ENCODE measurements around the gene ZIC1.

ZIC1 gene

DNA sequence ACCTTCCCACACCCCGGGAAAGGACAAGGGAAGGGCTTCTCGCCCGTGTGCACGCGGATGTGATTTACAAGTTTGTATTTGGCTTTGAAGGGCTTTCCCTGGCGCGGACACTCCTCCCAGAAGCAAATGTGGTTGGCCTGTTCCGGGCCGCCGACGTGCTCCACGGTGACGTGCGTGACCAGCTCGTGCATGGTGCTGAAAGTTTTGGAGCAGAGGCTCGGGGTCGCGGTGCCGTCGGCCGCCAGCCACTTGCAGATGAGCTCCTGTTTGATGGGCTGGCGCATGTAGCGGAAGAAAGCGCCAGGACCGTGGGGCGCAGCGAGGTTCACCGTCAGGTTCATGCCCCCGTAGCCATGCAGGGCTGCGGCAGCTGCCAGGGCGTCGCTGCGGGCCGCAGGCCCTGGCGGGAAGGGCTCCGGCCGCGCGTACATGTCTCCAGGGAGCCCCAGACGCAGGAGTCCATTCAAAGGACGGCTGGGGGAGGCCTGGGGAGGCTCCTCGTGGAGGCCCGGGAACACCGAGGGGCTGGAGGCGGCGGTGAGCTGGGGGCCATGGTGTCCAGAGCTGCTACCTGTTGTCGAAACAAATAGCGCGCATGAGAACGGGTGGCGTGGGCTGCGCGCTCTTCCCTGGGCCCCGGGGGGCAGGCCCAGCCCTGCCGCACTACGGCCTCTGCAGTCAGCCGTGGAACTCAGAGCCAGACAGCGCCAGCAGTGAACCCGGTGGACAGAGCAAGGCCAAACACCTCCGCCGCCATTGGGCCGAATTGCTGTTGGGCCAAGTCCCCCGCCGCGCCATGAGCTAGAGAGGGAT, 13.1 kb upstream of the ZIC1 start:
- DNase-seq (ENCODE audit: low spot score), result no peak

DNA sequence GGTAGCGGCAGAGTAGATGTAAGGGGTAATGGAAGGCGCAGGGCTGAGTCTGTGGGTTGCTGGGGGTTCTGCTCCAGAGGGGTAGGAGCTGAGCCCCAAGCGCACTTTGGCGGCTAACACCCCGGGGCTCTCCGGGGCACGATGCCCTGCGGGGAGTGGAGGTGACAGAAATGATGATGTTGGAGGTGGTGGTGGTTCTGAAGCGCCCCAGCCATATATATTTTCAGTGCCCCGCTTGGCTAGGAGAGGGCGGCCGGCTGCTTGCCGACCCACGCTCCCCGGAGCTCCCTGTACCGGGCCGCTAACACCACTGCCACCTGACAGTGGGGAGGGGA, 12.5 kb upstream of the ZIC1 start:
- DNase-seq (ENCODE audit: low spot score), result no peak

DNA sequence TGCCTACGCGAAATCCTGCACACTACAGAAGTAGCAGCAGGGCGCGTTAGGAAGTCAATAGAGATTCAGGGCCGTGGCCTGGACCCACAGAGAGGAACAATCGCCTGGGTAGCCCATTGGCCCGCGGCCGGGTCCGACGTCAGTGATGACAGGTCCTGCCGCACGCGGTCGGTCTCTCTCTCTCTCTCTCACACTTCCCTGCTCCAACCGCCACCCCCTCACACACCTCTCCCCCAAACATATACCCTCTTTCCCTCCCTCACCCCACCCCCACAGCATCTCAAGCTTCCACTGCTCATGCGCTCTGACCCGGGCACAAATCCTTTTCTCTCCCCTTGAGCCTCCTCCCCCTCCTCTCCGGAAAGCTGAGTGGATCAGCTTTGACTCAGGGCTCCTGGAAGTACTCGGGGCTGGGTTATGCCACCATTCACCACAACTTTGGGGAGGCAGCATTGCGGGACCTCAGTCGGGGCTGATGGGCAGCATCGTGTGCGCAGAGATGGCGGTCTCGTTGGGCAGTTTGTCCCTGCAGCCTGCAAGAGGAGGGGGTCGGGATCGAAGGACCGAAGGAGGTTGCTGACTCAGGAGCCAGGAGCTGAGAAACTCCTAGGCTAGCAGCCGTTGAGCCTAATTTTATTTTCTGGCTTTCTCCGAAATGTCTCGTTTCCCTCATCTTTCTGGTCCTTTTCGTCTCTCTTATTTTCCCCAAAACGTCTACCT, 11.8 kb upstream of the ZIC1 start:
- DNase-seq (ENCODE audit: low spot score), result no peak

DNA sequence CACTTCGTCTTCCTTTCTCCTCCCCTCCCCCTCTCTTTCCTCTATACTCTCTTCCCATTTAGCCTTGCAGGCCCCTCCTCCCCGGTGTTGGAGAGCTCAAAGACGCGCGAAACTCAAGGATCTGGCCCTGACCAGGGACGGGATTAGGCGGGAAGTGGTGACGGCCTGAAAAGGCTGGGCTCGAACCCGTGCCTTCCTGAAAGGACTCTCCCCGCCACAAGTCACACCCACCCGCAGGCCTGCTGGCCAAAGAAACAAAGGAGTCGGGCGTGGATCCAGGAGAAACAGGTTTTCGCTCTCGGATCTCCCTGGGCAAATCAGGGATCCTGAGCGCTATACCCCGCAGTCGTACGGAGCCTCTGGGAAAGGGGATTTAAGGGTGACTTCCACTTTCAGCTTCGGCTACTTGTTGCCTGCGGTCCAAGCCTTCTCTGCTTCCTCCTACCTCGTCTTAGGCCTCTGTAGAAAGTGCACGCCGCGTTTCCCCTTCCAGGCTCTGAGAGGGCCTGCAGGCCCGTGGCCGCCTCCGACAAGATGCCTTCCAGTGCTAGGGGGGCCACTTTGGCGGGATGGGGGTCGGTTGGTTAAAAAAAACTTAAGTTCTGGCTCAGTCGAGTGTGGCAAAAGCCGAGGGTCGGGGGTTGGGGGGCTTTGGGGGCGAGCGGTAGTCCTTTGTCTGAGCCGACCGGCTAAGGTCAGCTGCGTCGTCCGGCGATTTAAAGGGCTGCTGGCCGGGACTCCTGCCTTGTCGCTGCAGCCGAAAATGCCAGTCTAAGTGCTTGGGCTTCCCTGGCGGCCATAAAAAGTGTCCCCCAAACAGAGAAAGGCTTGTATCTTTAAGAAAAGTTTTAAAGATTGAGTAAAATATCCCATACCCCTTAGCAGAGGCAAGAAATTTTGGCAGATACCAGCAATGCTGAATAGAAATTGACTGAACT, 11.0 kb upstream of the ZIC1 start:
- DNase-seq (ENCODE audit: low spot score), result no peak

DNA sequence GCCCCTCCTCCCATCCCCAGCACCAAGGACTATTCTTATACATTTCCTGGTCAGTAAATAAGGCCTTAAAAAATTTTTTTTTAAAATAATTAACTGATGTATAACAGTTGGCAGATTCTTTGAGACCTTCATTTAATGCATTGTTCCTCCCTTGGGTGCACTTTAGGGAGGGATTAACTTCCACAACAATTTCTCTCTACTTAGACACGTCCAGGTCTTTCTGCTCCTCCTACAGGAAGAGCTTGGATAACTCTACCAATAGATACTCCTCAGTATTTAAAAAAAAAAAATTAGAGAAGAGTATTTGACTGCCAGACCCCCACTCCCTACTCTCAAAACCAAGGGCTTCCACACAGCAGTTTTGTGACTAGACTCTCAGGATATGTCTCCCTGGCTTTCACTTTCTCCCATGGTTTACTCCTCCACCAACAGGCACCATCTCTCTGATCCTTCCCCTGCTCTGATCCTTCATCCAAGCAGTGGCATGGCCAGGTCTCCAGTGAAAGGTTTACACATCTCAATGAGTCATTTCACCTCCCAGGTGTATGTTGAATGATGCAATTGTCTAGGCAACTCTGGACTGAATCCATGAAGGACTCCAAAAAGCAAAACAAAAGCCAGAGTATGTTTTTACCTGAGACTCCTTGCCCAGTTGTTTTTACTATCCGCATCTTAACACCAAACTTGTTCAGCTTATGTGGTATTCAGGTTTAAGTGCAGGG, 10.2 kb upstream of the ZIC1 start:
- DNase-seq (ENCODE audit: low spot score), result no peak

DNA sequence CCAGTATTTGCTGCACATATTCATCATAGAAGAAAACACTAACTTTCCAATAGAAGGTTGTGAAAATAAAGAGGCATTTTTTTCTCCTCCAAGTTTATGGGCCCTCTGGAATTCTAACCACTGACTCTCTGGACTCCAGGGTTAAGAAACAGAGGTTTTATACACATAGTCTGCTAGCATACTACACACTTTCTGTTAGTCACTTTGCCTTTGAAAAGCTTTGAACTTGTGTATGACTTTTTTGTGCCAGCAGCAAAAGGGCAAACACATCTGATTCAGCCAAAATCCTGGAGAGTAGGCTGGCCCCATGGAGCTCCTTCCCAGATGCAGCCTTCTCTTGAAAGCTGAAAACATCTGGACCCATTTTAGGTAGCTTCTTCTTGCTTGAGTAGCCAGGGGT, 9.1 kb upstream of the ZIC1 start:
- no peak for DNase-seq (ENCODE audit: low spot score)

DNA sequence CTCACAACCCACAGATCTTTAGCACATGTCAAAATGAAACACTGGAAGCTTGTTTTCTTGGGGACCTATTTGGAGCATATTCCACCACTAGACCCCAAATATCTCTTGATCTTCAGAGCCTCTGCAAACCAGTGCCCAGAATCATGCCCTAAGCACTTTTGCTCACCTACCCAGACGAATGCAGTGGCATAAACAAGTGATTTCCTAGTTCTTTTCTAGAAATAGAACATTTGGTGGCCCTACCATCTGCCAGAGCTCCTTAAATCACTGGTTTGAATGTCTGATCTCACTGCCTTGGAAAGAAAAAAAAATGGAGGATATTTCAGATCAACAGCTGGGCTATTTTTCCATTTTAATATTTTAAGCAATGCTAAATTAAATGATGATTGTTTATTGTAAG, 8.2 kb upstream of the ZIC1 start:
- no peak for DNase-seq (ENCODE audit: low spot score)

DNA sequence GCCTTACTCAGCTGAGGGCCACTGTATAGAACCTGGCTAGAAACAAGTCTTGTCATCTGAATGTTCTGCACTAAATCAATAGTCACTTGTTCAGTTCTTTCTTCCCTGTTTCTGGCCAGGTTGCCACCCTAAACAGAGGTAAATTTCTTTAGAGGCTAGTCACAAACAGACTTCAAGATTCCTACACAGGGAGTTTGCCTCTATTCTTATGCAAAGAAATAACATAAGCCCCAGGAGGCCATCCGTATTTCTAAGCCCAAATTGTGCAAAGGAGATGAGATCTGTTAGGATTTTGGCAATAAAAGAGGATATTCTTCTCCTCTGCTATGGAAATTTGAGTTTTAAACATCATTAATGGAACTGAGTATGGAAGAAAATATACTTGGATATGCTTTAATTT, 7.7 kb upstream of the ZIC1 start:
- no peak for DNase-seq (ENCODE audit: low spot score)

DNA sequence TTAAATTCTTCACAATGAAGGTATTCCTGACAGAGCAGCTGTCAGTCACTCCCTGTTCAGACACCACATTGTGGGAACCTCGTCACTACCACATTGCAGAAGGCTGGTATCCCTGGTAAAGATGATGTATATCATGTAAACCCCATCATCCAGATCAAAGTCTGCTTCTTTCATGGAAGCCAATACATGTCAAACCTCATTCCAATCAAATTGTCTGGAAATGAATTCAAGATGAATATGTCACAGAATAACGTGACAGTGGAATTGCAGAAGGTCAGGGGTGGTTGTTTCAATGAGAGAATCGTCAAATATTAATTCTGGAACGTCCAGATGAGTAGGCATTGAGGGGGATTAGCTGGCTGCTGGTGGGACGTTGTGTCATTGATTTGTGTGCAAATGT, 7.0 kb upstream of the ZIC1 start:
- no peak for DNase-seq (ENCODE audit: low spot score)

DNA sequence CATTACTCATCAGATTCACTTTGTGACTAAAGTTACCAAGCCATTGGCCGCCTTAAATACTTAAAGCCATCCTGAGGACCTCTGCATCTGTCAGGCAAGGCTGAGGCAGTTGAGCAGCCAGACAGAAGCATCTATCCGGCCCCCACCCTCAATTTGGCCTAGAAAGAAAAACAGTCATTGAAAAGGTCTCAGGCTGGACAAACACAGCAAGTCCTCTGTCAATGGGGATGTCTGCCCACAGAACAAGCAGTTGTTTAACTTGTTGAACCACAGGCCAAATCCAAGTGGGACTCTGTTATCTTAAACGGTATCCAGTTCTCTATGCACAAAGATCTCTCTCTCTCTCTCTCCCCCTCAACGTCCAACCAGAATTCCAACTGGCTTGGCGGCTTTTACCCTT, 5.7 kb upstream of the ZIC1 start:
- DNase-seq (ENCODE audit: low spot score), result no peak

DNA sequence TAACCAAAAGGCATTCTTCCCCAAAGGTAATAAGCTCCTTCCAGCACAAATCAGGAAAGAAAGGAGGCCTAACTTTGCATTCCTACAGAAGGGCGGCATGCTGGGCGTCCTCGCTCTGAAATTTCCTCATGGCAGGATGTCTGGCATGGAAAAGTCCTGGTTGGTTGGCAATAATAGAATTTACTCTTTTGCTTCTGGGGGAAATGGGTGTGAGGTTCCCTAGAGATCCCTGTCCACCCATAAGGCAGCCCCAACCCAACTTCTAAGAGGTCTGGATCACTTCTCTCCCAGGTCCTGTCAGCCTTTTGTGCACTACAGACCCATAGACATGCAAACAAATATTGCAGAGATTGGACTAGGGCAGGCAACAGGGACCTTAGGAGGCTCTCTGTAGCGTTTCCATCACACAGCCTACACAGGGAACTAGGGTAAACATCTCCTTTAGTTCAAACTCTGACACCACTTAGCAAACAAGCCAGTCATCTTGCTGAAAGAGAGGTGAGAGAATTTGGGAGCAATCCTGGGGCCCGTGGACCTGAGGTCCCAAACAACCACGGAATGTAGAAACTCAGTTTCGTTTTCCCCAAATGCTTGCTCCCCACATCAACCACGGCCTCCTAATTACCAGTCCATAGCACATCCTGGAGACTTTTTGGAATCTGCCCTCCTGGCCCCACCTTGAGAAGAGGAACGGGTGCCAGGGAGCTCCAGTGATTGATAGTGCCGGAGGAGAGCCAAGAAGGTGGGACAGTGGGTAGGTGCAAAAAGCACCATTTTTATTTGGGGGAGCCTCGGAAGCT, 5.0 kb upstream of the ZIC1 start:
- DNase-seq (ENCODE audit: low spot score), result no peak

DNA sequence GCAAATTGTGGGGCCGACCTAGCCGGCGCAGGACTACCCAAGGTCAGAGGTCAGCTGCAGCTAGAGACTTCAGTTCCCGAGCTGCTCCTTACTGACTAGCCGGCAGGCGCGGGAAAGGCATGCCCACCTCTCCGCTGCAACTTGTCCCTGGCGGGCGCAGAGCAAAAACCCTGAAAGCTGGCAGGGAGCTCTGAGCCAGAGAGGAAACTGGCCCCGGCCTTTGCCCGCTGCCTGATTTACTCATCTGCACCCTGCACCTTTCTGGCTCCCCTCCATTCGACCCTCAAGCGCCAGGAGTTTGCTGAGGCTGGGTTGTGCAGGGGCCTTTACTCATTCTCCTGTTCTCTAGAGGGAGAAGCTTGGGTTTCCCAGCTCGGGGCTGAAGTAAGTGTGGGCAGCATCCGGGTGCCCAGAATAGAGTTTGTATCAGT, 4.3 kb upstream of the ZIC1 start:
- no peak for DNase-seq (ENCODE audit: low spot score)

DNA sequence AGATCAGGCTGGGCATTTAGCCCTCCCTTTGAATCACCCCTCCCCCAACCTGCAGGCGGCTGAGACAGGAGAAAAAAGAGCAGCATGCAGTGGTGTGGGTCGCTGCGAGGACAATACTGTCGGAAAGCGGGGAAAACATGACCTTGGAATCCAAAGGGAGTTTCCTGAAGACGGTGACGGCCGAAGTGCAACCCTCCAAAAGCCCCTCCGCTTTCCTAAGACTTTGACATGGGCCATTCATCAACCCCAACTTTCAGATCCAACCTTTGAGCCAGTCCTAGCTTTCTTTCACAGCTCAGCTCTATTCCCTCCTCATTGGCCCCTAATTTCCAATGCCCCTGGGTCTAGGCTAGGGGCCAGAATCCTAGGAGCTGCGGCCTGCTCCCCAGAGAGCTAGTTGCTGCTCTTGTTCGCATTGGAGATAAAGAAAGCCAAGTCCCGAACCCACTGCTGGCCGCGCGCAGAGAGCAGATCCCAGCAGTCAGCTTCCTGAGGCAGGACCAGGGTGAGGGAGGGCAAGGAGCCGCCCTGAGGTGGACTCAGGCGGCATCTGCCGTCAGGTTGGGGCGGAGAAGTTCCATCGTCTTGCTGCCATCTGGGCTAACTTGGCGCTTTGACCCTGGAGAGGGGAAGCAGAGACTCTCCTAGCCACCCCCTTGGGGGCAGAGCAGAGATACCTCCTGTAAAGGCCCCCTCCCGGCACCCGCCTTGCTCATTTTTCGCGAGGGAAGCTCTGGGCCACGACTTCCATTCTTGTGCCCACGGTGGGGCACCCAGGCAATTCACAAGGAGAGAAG, 3.7 kb upstream of the ZIC1 start:
- no peak for DNase-seq (ENCODE audit: low spot score)

DNA sequence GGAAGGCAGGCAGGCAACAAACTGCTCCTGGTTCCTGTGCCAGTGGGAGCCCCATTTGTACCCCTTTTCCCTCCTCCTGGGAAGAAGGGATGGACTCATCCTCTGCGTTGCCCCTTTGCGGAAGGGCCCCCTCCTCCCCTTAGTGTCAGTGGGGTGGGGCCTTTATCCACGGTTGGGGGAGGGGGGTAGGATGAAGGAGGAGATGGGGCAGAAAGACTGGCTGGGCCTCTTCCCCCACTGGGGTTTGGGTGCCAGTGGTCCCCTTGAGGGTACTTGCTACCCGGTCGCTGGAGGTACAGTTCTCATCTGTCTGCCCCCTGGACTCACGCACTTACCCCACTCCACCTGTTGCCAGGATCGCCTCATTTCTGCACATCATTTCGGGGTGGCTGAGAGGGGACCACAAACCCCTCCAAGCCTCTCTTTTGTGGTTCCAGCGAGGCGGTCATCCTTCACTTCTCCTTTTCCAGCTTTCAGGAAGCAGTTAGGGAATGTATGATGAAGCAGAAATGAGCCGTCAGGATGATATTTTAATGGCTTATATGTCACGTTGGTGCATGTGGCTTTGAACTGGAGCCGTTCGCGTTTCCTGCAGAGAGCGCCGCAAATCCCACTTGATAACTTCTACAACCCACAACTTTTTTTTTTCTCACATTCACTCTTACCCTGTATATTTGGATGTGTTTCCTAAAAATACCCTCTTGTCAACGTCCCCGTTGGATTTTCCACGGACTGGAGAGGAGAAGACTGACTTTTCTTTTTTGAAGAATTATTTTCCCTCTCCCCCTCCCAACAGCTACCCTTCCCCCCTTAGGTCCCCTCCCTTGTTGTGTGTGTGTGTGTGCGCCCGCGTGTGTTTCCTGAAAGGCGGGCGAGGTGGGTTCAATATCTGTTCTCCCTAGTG, 2.9 kb upstream of the ZIC1 start, which contains the start of gene ZIC4:
TSS of gene ZIC4 (minus strand) at position 516 of the 904 bp plus-strand sequence. CDS start 3,746 bp downstream, outside the sequence.
- no peak for DNase-seq (ENCODE audit: low spot score)

DNA sequence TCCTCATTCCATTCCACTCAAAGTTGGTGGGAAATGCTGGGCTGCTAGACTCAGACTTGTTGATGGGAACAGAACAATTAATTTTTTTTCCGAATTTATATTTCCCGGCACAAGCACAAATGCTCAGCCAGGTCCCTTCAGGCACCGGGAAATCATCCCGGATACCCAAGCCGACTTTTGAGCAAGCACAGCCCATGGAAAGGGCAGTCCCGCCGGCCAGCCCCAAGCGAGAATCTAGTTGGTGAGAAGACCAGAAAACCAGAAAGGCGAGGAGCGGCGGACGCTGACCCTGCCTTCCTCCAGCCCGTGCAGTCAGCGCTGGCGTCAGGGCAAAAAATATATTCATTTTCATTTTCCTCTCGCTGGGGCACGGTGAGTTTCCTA, 2.1 kb upstream of the ZIC1 start:
- no peak for DNase-seq (ENCODE audit: low spot score)

DNA sequence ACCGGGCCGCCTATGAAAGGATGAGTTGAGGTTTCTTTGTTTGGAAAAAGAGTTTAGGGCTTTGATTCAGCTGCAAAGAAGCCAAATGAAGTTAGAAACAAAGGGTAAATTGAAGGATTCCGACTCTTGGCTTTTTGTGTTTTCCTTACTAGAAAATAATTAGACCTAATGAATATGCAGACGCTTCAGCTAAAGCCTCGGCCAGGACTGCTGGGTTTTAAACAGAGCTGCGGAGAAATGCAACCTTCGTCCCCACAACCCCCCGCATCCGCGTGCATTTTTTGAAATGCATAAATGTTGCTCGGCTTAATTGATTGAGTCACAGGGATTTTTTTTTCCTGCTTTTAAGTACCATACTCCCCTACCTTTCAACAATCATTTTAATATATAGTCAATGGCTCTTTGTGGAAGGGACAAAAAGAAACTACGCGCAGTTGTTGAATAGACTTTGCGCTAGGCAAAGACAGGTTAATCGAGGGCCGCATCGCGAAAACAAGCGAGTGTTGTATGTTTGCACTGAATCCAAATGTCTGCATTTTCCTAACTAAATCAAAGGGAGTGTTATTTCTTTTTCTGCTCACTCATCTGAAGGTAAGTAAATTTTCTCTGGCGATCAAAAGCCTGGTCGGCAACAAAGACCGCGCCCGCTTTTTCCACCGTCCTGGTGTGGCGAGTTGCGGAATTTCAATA, 1.5 kb upstream of the ZIC1 start:
- DNase-seq (ENCODE audit: low spot score), result no peak

DNA sequence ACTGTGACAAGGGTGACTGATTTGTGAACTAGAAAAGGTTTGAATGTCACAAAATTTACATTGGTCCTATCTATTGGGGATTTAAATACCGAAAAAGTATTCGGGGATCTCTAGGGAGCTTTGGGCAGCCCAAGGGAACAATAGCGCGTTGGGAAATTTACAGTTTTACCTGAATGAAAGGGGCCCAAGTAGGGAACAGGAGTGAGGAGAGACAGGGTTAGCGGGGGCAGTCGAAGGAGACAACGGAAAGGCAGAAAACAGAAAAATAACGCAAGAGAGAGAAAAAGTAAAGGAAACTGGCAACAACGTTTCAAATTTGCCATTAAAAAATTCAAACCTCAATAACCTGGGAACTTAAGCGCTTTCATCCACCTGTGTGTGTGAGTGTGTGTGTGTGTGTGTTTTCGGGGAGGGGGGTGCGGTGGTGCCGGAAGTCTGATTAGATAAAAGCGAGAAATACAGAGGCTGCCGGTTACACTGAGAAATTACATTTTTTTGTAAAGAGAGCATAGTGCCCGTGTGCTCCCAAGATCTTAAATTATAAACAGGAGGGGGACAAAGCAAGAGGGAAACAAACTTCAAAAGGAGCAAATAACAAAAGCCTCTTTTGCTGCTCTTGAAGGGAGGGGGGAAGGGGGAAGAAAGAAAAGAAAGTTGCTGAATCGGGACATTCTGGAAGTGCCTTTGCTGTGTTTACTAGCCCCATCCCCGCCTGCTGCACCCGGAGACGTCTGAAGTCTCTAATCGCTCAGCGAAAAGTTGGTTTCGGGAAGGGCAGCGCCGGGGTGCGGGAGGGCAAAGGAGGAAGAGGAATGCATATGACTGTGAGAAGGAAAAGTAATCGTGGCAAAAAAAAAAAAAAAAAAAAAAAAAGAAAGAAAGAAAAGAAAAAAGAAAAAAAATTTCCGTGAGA, 721 bp upstream of the ZIC1 start:
- DNase-seq (ENCODE audit: low spot score), result no peak
